ENCODE results near the gene NGF. TPM values are rescaled to one million over a fixed set of nuclear protein-coding genes. Genes with fewer than 3 reads are reported as not detected.

NGF gene
- total RNA-seq = not detected in 2 replicates

DNA sequence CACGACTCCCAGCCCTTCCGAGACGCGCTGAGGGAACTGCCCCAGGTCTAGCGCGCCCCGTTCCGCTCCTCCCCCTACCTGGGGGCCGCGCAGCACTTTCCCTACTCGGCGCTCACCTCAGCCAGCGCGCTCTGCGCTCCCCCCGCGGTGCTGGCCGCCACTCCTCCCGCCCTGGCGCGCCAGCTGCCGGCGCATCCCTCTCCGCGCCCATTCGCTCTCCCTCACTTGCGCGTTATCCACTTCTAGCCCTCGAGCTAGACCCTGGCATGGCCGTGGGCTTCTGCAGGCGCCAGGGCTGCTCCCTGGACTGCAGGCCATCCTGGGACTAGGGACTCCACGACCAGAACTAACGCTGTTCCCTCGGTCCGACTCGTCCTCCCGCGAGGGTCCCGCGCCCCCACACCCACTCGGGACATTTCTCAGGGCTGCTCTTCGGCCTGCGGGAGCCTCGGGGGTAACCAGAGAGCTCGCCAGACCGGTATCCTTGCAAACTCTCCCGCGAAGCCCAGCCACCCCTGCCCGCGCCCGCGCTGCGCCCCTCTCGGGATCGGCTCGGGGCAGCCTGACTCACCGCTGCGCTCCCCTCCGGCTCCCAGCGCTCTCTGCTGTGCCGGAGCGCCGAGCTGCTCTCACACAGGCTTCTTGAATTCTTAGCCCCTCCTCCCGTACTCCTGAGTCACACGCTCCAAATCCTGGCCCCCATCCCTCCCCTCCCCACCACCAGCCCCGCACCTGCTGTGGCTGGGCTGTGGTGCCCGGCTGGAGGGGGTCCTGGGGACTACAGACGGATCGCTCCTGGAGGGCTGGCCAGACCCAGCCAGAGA, at the start of gene NGF:
Gene NGF, minus strand, starts transcription at position 617 of the 824 bp plus-strand sequence. CDS start 51,454 bp downstream, outside the sequence.

Other genes with a start within 250 kb of the NGF start
- under 0.01 TPM in 2 replicates for gene TSPAN2, start 248.7 kb downstream of the NGF start, total RNA-seq